ENCODE data around the gene CYP3A4. TPM values are rescaled to one million over a fixed set of nuclear protein-coding genes. Genes with fewer than 3 reads are reported as not detected.
"Not testable (repeated sequence)": the region's sequence is repeated elsewhere in the genome, so short reads cannot be mapped to it uniquely, and the experiment has no call there.

Gene CYP3A4
- polyA plus RNA-seq (2014; cell fraction: cytosol; rRNA removed) = not detected in 2 replicates
- polyA plus RNA-seq (2014; cell fraction: nucleus; rRNA removed) = not detected in 2 replicates

- DNase-seq (ENCODE audit: low spot score) = no peak
Observed at GRCh38 chr7:99784007-99784406, at the start of gene CYP3A4. CYP3A4 (minus strand) TSS chr7:99784184; CDS start chr7:99784081, 103 bp downstream.

GRCh38 chr7:99833289-99833877 lies 49.4 kb upstream of the CYP3A4 start:
- no peak for DNase-seq (ENCODE audit: low spot score)

GRCh38 chr7:99831595-99831994 lies 47.6 kb upstream of the CYP3A4 start:
- no peak for DNase-seq (ENCODE audit: low spot score)

GRCh38 chr7:99829524-99830160 lies 45.7 kb upstream of the CYP3A4 start:
- no peak for DNase-seq (ENCODE audit: low spot score)

- no peak for DNase-seq (ENCODE audit: low spot score)
Observed at GRCh38 chr7:99828811-99829210, 44.8 kb upstream of the CYP3A4 start.

- no peak for DNase-seq (ENCODE audit: low spot score)
Observed at GRCh38 chr7:99827040-99827778, 43.2 kb upstream of the CYP3A4 start.

GRCh38 chr7:99825873-99826272 lies 41.9 kb upstream of the CYP3A4 start:
- DNase-seq (ENCODE audit: low spot score) = no peak

GRCh38 chr7:99825452-99825851 lies 41.5 kb upstream of the CYP3A4 start:
- DNase-seq (ENCODE audit: low spot score) = no peak

GRCh38 chr7:99824091-99824490 lies 40.1 kb upstream of the CYP3A4 start:
- no peak for DNase-seq (ENCODE audit: low spot score)

- no peak for DNase-seq (ENCODE audit: low spot score)
Observed at GRCh38 chr7:99822731-99823718, 39.0 kb upstream of the CYP3A4 start.

- DNase-seq (ENCODE audit: low spot score) = no peak
Observed at GRCh38 chr7:99820408-99821027, 36.5 kb upstream of the CYP3A4 start.

- no peak for DNase-seq (ENCODE audit: low spot score)
Observed at GRCh38 chr7:99808766-99809165, 24.8 kb upstream of the CYP3A4 start.

- peak; percentile 35 for DNase-seq (ENCODE audit: low spot score)
Observed at GRCh38 chr7:99806839-99807478, 23.0 kb upstream of the CYP3A4 start.

- DNase-seq (ENCODE audit: low spot score) = no peak
Observed at GRCh38 chr7:99805641-99806040, 21.7 kb upstream of the CYP3A4 start.

GRCh38 chr7:99803118-99803517 lies 19.1 kb upstream of the CYP3A4 start:
- not testable (repeated sequence) for DNase-seq (ENCODE audit: low spot score)

GRCh38 chr7:99801407-99801806 lies 17.4 kb upstream of the CYP3A4 start:
- DNase-seq (ENCODE audit: low spot score) = not testable (repeated sequence)

- no peak for DNase-seq (ENCODE audit: low spot score)
Observed at GRCh38 chr7:99798972-99799371, 15.0 kb upstream of the CYP3A4 start.

- not testable (repeated sequence) for DNase-seq (ENCODE audit: low spot score)
Observed at GRCh38 chr7:99795864-99796263, 11.9 kb upstream of the CYP3A4 start.

- no peak for DNase-seq (ENCODE audit: low spot score)
Observed at GRCh38 chr7:99794585-99795502, 10.9 kb upstream of the CYP3A4 start.
